Erythroblast (primary cell): ENCODE results near the gene GDE1.

Experiments
- GATA1 ChIP-seq: IDR thresholded peaks from 2 replicates; pipeline ENCODE4 v1.6.1; 2011; ENCODE audit warnings: low read depth, mild to moderate bottlenecking, control low read depth, low read length, moderate library complexity
- POLR2A ChIP-seq: IDR thresholded peaks from 2 replicates; pipeline ENCODE4 v1.6.1; 2011; ENCODE audit warnings: mild to moderate bottlenecking, low read length

DNA sequence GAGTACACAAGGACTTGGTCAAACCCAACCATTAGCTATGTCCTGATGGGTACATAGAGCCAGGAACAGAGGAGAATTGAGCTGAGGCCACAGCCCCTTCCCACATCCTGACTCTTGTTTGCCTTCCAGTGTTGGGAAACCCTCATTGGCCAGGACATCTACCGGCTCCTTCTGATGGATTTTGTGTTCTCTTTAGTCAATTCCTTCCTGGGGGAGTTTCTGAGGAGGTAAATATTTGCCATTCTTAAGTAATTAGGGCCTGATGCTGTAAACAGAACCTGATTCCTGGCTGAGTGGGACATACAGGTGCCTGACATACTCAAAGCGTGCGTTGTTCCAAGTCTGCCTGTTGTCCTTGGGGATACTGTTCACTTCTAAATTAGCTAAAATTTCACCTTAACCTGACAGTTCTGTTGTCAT is 42.6 kb downstream of the GDE1 start:
- no peak for TF ChIP-seq POLR2A
- no peak for TF ChIP-seq GATA1
